NCI-H526 (cell line): Measurements from ENCODE around the gene BABAM2.

Source experiments
- DNase-seq, 2 experiments: peaks; one replicate each; lab custom pipeline; 2025; lab: John Stamatoyannopoulos, UW

The BABAM2 gene

DNA sequence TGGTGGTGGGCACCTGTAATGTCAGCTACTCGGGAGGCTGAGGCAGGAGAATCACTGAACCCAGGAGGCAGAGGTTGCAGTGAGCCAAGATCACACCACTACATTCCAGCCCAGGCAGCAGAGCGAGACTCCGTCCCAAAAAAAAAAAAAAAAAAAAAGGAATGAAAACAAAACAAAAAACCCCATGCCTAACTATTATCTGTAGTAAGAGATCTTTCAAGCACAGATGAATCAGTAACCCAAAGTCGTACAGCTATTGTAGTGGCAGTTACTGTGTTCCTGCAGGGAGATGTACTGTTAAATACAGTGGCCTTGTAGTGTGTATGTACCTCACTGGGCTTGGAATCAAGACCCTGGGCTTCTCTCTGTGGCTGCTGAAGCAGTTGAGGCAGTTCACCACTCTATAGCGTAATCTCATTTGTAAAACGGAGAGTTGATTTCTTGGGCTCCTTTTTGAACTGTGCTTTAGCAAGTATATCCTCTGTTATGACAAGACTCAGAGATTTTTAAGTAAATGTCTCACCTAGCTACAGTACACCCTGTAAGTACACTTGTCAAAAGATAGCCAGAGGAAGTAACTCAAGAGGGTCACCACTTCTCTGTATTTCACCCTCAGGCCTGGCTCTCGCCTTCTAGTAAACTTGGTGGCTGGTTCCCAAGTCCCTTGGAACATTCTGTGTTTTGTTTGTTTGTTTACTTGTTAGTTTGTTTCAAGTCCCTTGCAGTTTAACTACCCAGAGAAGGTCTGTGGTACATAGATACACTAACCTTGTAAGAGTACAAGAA, 392.5 kb downstream of the BABAM2 start:
- DNase-seq = no peak

DNA sequence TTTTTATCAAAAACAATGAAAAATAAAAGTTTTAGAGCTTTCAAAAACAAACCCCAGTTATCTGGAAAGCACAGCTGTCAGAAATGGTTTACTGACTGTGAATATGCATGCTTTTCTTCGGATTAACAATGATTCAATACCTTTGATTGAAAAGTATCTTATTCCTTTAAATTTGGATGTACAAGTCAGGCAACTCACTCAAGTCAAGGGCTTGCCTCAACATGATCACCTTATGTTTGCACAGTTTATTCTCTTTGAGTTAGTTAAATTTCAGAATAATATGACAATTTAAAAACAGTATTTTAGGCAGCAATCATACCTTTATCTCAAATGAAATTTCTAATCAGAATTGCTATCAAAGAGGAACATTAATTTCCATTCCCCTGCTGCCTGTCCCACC, 393.3 kb downstream of the BABAM2 start:
- DNase-seq = no peak

GRCh38 chr2:28286678-28287077, 396.1 kb downstream of the BABAM2 start:
- DNase-seq = no peak

DNA sequence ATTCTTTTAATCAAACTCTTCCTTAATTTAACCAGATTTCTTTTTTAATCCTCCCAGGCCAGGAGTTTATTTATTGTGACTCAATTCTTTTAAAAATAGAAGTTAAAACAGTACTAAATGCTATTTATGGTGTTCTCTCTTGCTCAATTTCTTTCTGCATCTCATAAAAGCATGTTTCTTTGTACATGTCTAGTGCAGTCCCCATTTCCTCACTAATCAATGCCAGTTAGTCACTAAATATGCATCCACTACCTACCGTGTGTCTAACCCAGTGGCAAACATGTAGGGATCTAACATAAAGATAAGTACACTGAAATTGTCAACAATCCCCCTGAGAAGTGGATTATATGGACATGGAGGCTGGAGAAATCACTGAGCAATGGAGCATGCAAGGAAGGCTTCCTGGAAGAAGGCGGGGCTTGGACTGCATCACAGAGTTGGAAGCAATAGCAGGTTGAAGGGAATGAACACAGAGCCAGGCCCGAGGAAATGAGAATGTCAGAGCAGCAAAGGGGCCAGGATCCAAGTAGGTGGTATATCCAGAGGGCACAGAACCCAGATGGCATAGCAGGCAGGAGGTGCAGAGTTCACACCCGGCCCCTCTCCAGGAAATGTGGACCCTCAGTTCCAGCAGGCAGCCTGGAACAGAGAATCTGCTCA, 396.9 kb downstream of the BABAM2 start:
- no peak for DNase-seq

DNA sequence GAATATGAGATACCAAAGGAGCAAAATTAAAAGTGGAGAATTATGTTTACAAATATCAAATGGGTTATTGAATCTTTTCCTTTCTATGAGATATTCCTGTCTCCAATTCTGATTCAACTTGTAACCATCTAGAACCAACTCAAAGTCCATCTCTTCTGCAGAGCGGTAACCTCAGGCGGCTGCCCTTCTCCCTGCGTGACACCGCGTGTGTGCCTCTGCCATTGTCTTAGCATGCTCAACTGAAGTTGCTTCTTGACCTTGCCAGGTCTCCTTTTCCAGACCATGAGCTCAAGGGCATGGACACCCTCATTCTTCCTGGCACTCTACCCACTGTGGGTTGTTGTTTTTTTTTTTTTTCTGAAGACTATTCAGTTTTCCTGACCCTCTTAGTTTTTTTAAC, 398.1 kb downstream of the BABAM2 start:
- DNase-seq = no peak

DNA sequence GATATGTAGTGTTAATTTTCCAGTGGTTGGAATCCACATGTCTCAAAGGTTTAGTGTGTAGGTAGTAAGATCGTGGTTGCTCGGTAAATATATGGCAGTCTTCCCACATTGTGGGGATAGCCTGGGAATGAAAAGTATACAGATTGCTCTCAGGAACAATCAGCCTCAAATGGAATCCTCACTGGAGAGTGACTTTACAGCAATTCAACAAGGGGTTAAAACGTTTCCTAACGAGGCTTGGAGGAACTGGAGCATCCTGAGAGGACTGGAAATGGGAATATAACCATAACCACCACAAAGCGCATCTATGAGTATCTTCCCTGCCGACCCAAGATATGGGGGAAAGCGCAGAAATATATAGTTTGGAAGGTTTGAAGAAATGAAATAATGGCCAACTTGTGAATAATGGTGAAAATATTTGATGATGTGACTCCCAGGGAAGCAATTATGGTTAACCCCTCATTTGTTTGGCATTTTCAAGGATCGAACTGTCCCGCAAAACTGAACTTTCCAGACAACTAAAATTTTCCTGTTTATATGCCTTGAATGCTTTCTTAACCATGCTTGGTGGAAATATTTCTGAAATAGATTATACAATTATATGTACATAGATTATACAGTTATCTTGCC, 401.4 kb downstream of the BABAM2 start:
- no peak for DNase-seq

- DNase-seq = no peak
These were observed 402.0 kb downstream of the BABAM2 start for GRCh38 chr2:28292491-28292890.

DNA sequence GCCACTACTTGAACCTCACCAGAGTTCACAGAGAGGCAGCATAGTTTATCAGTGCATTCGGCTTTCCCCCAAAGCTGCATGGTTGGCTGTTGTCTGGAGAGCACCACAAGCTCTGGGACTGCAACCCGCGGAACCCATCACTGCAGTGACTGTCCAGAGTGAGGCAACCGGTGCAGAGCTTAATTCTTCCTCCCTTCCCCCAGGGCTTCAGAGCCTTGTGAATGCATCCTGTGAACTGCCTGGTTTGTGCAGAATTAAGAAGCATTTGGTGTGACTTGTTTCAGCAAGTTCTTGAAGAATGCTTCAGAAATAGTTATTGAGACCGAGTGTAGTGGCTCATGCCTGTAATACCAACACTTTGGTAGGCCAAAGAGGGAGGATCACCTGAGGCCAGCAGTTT, 402.9 kb downstream of the BABAM2 start:
- DNase-seq = no peak

DNA sequence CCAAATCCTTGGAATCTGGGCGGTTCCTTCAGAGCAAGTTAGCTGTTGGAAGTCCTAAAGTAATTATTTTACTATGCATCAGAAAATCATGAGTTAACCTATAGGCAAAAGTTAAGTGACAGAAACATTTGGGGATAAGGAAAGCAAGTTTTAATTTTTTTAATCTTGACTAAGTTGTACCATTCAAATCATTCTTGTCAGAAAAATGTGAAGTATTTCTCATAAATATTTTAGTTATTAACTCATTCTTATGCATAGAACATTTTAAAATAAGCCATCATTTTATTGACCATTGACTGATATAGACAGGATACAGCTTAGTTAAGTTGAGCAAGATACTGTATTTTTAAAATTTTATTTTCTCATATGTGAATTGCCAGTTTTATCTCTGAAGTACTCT, 403.9 kb downstream of the BABAM2 start:
- DNase-seq = no peak

DNA sequence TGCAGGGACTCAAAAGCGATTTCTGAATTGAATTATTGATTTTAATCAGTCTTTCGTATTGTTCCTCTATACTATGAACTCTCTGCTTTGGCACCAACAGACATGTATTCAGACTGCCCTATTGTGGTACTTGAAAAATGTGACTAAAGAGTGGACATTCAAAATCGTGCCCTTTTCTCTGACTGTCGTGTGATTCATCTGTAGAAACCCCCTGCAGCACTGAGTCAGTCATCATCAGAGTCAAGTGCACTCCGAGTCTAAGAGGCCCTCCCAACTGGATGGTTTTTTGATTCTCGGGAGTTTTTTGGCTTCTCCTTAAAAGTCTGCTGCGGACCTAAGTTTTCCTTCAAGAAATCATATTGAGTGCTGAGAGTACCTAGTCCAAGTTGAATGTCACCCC, 405.7 kb downstream of the BABAM2 start:
- no peak for DNase-seq

- no peak for DNase-seq
These were observed 406.4 kb downstream of the BABAM2 start for GRCh38 chr2:28296904-28297303.

DNA sequence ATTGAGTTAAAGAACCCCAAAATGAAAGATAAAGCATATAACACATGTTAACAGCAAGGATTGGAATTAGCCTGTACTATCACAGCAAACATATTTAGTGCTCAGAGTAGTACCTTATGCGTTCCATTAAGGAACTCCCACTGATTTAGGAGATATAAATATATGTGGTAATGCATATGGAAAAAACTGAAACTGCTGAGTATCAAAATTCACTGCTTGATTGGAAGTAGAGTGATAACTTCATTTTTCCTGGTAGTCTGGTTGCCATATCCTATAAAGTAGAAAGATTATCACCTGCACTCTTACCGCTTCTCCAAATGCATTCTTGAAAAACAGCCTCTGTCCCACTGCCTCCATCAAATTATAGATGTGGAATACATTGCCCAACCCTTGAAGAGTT, 407.0 kb downstream of the BABAM2 start:
- no peak for DNase-seq

DNA sequence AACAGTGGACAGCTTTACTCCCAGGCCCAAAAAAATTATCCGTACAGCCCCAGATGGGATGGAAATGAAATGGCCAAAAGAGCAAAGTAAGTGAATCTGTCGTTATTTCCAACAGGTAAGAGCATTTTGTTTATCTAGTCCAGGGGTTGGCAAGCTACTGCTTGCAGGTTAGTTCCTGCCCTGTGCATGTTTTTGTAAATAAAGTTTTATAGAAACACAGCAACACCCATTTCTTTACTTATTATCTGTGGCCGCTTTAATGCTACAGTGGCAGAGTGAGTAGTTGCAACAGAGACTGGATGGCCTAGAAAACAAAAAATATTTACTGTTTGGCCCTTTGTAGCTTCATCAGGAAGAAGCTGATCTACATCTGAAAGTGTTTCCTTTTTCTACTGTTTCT, 407.9 kb downstream of the BABAM2 start:
- no peak for DNase-seq

- no peak for DNase-seq
These were observed 410.2 kb downstream of the BABAM2 start for GRCh38 chr2:28300485-28301341.

GRCh38 chr2:28305202-28305601, 414.7 kb downstream of the BABAM2 start:
- no peak for DNase-seq

GRCh38 chr2:28310107-28310506, 419.6 kb downstream of the BABAM2 start:
- no peak for DNase-seq

DNA sequence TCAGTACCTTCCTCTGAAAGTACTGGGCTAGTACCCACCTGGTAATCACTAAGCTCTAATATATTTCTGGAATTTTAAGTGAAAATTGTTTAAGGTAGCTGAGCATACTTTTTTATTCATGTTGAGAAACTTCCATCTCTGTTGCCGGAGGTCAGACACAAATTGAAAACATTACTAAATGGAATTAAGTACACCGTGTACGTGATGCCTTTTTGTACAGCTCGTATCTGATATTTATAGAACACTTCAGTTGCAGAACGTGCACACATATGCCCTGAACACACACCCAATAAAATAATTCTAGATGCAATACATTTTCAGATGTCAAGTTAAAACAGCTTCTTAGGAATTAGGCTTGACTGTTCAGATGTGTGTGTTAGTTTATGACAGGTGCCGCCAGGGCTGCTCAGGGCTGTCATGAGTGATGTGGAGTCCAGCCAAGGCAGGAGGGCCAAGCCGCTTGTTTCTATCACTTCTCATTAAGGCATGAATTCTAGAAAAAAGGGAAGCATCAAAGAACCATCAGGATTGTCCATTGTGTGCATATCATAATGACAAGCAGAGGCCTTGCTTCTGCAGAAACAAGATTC, 421.2 kb downstream of the BABAM2 start:
- no peak for DNase-seq

GRCh38 chr2:28312307-28313219, 422.0 kb downstream of the BABAM2 start:
- DNase-seq = no peak

GRCh38 chr2:28313220-28313784, 422.8 kb downstream of the BABAM2 start:
- no peak for DNase-seq

DNA sequence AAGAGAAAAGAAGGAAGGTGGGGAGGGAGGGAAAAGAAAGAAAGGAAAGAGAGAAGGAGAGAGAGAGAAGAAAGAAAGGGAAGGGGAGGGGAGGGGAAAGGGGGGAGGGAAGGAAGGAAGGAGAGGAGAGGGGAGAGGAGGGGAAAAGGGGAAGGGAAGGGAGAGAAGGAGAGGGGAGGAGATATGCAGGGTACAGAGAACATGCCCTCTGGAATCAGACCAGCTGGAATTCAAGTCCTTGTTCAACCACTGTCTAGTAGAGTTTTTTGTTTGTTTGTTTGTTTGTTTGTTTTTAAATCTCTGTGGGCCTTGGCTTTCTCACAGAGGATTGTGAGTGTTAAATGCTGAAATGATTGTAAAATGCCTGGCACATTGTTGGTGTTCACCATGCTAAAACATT, 424.4 kb downstream of the BABAM2 start:
- no peak for DNase-seq
